ENCODE results near the gene HMCN1.

HMCN1 gene

GRCh38 chr1:185920602-185921001, 186.4 kb downstream of the HMCN1 start:
- no peak for DNase-seq

GRCh38 chr1:185921636-185922035, 187.4 kb downstream of the HMCN1 start:
- DNase-seq, result no peak

- DNase-seq, result no peak
These were observed 192.4 kb downstream of the HMCN1 start for GRCh38 chr1:185926588-185926987.

- no peak for DNase-seq
These were observed 195.6 kb downstream of the HMCN1 start for GRCh38 chr1:185929776-185930175.

GRCh38 chr1:185931438-185931837, 197.2 kb downstream of the HMCN1 start:
- DNase-seq, result no peak

GRCh38 chr1:185933580-185933979, 199.4 kb downstream of the HMCN1 start:
- DNase-seq, result no peak

- no peak for DNase-seq
These were observed 200.4 kb downstream of the HMCN1 start for GRCh38 chr1:185934476-185935189.

GRCh38 chr1:185935360-185935759, 201.2 kb downstream of the HMCN1 start:
- DNase-seq, result no peak

- no peak for DNase-seq
These were observed 202.4 kb downstream of the HMCN1 start for GRCh38 chr1:185936641-185937040.

GRCh38 chr1:185938396-185938795, 204.2 kb downstream of the HMCN1 start:
- no peak for DNase-seq

GRCh38 chr1:185939142-185939541, 205.0 kb downstream of the HMCN1 start:
- no peak for DNase-seq

- DNase-seq, result no peak
These were observed 208.8 kb downstream of the HMCN1 start for GRCh38 chr1:185942961-185943360.

GRCh38 chr1:185956881-185957280, 222.7 kb downstream of the HMCN1 start:
- no peak for DNase-seq

- no peak for DNase-seq
These were observed 223.5 kb downstream of the HMCN1 start for GRCh38 chr1:185957441-185958363.

- DNase-seq, result no peak
These were observed 226.5 kb downstream of the HMCN1 start for GRCh38 chr1:185960422-185961321.

- no peak for DNase-seq
These were observed 227.5 kb downstream of the HMCN1 start for GRCh38 chr1:185961664-185962063.

- DNase-seq, result no peak
These were observed 230.8 kb downstream of the HMCN1 start for GRCh38 chr1:185964946-185965345.

- no peak for DNase-seq
These were observed 231.7 kb downstream of the HMCN1 start for GRCh38 chr1:185965870-185966269.

GRCh38 chr1:185966471-185966870, 232.3 kb downstream of the HMCN1 start:
- DNase-seq, result no peak

GRCh38 chr1:185969028-185969427, 234.8 kb downstream of the HMCN1 start:
- DNase-seq, result no peak

- no peak for DNase-seq
These were observed 235.4 kb downstream of the HMCN1 start for GRCh38 chr1:185969524-185969991.

GRCh38 chr1:185971688-185972087, 237.5 kb downstream of the HMCN1 start:
- no peak for DNase-seq

Data from activated CD4-positive, alpha-beta T cell treated with anti-CD3 and anti-CD28 coated beads, Interleukin-2, amount 50 U/mL, for 48 hours (primary cell).